DMS79 treated with DMSO at 0.1 percent for 48 hours (cell line): ENCODE measurements around the gene VEZT.
A peak's percentile ranks its signal among the peaks of the same experiment; 100 is the strongest.
"Not testable (repeated sequence)": the region's sequence is repeated elsewhere in the genome, so short reads cannot be mapped to it uniquely, and the experiment has no call there.

Experiments
- DNase-seq: peaks from one replicate; lab custom pipeline; 2025; lab: John Stamatoyannopoulos, UW

Gene VEZT

GRCh38 chr12:95217377-95218149 lies at the start of gene VEZT, which contains the start of gene FGD6:
VEZT (plus strand) TSS chr12:95217807; CDS start chr12:95217851, 44 bp downstream.
FGD6 (minus strand) TSS chr12:95217467; CDS start chr12:95217240, 227 bp downstream.
- peak; percentile 99 for DNase-seq

- no peak for DNase-seq
Measured at GRCh38 chr12:95168746-95169145, 48.9 kb upstream of the VEZT start.

GRCh38 chr12:95169368-95169767 lies 48.2 kb upstream of the VEZT start:
- DNase-seq, result no peak

- DNase-seq, result no peak
Measured at GRCh38 chr12:95173392-95174251, 44.0 kb upstream of the VEZT start.

GRCh38 chr12:95177201-95177768 lies 40.3 kb upstream of the VEZT start:
- no peak for DNase-seq

GRCh38 chr12:95178136-95178535 lies 39.5 kb upstream of the VEZT start:
- no peak for DNase-seq

GRCh38 chr12:95179011-95179410 lies 38.6 kb upstream of the VEZT start:
- DNase-seq, result no peak

- DNase-seq, result no peak
Measured at GRCh38 chr12:95181103-95181502, 36.5 kb upstream of the VEZT start.

- no peak for DNase-seq
Measured at GRCh38 chr12:95182868-95183415, 34.7 kb upstream of the VEZT start.

- DNase-seq, result no peak
Measured at GRCh38 chr12:95184121-95184520, 33.5 kb upstream of the VEZT start.

GRCh38 chr12:95185072-95185471 lies 32.5 kb upstream of the VEZT start:
- DNase-seq, result no peak

- no peak for DNase-seq
Measured at GRCh38 chr12:95185854-95186253, 31.8 kb upstream of the VEZT start.

- DNase-seq, result no peak
Measured at GRCh38 chr12:95187865-95188415, 29.7 kb upstream of the VEZT start.

- DNase-seq, result no peak
Measured at GRCh38 chr12:95191060-95191696, 26.4 kb upstream of the VEZT start.

GRCh38 chr12:95192271-95192670 lies 25.3 kb upstream of the VEZT start:
- no peak for DNase-seq

- no peak for DNase-seq
Measured at GRCh38 chr12:95193139-95193538, 24.5 kb upstream of the VEZT start.

GRCh38 chr12:95195122-95195521 lies 22.5 kb upstream of the VEZT start:
- DNase-seq, result no peak

GRCh38 chr12:95196875-95197569 lies 20.6 kb upstream of the VEZT start:
- not testable (repeated sequence) for DNase-seq

GRCh38 chr12:95197636-95198035 lies 20.0 kb upstream of the VEZT start:
- DNase-seq, result no peak

- no peak for DNase-seq
Measured at GRCh38 chr12:95198914-95199313, 18.7 kb upstream of the VEZT start.
